Measurements from ENCODE around the gene NRBF2.

GRCh38 chr10:63155388-63156020 is 22.4 kb downstream of the NRBF2 start:
- no peak for TF ChIP-seq CTCF (IDR thresholded peaks at IDR 0.05)
- no peak for TF ChIP-seq ZFX (IDR thresholded peaks at IDR 0.05; ENCODE audit: borderline replicate concordance)

All from 22Rv1 (cell line).